Lower lobe of right lung (tissue), 2 donors: ENCODE data around the gene MRPL2. TPM values are rescaled to one million over a fixed set of nuclear protein-coding genes. Genes with fewer than 3 reads are reported as not detected.

Experiments used
- ATAC-seq, 2 donors: fragments of 200-7000 bp; cut with Tn5 transposase; one replicate each; pipeline ENCODE4 v1.9.1; 2020 to 2022; ENCODE audit warnings: mild to moderate bottlenecking in 2 of 2, moderate library complexity in 2 of 2
- DNase-seq: peaks from one replicate; pipeline ENCODE4 v3.0.0-alpha.2; 2020
- H3K27ac ChIP-seq: fragments of 200-600 bp; one replicate; pipeline ENCODE4 v1.8.0; 2022
- H3K27me3 ChIP-seq: fragments of 200-600 bp; one replicate; pipeline ENCODE4 v1.8.0; 2022; ENCODE audit warnings: low read depth
- H3K36me3 ChIP-seq: fragments of 200-600 bp; one replicate; pipeline ENCODE4 v1.8.0; 2022; ENCODE audit warnings: mild to moderate bottlenecking
- H3K4me1 ChIP-seq: fragments of 200-600 bp; one replicate; pipeline ENCODE4 v1.8.0; 2022
- H3K4me3 ChIP-seq: fragments of 200-600 bp; one replicate; pipeline ENCODE4 v1.8.0; 2022; ENCODE audit warnings: mild to moderate bottlenecking
- H3K9me3 ChIP-seq: fragments of 200-600 bp; one replicate; pipeline ENCODE4 v1.8.0; 2022
- intact Hi-C: fragments of 100-400 bp; cut with DNase I; formaldehyde crosslinking; loops from one replicate; pipeline ENCODE4 v1.11.0; 2022
- long read RNA-seq: library from polyadenylated mRNA; unstranded; transcript quantifications from one replicate; pipeline ENCODE4 v2.0.0, GENCODE V29; 2021
- total RNA-seq: library from RNA; stranded (reverse); fragmentation: NEBNext Ultra II Directional; extraction: Animal tissue kit (Norgen Biotek cat#: 25700); gene quantifications from one replicate; pipeline ENCODE4 v1.2.1, GENCODE V29; 2021
- TF ChIP-seq, protein P1 (sequence below): fragments of 200-600 bp; IDR thresholded peaks from one replicate; pipeline ENCODE4 v1.8.0; 2022; ENCODE audit warnings: antibody characterized with exemption, mild to moderate bottlenecking
- donor health status: DM: no; HTN: yes; CAD: no; lungs with severe emphysema.

The MRPL2 gene
- 40.1 TPM for total RNA-seq
- long read RNA-seq, transcript MRPL2-202 (7 exons, 1,588 nt): major isoform, 6 of 7 reads
- long read RNA-seq, partial matches to known transcripts: 1 of 7 reads
- long read RNA-seq, other reads (novel, unspliced or antisense): 0 of 7 reads

DNA sequence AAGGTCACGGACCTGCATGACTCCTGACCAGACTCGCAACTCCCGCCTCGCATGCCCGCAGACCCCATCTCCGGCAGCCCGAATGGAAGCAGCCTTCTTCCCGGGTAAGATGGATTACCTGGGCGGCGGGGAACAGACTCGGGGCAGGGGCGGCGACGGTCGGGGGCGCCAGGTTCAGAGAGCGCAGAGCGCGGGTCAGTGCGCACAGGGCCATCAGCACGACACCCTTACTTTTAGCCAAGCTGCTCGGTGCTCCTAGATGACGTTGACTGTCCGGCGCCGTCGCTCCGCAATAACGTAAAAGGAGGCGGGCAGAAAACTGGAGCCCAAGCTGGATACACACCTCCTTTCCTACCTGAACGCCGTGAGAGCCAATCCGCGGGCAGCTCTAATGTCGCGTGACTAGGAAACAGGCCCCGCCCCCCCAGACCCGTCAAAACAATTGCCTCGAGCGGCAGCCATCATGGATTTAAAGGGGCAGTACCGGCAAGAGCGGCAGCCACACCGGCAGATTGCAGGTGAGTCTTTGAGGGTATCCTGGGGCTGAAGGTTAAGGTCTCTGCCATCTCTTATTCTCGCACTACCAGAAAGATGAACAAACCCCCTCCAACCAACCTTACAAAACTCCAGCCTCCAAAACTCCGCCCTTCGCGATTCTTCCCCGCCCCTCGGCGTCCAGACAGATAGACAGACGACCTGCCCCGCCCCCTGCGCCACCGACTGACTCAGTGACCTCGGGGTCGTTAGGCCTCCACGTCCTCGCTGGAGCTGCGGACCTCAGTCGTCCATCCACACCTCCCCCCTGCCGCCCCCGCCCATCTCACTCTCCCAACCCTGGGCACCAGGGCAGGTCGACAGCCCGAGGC is at the start of gene MRPL2, which contains the start of gene KLC4:
MRPL2 (minus strand) TSS at position 267 of the 866 bp plus-strand sequence; CDS start at position 214, 53 bp downstream.
KLC4 (plus strand) TSS at position 464 of the 866 bp plus-strand sequence. CDS start 1,705 bp downstream, outside the sequence.
- intact Hi-C loops: no loop called here
- H3K27me3 ChIP-seq: no peaks in the 10 kb centered on the region
- no peaks in the 10 kb centered on the region for H3K9me3 ChIP-seq
- TF ChIP-seq, protein P1, sequence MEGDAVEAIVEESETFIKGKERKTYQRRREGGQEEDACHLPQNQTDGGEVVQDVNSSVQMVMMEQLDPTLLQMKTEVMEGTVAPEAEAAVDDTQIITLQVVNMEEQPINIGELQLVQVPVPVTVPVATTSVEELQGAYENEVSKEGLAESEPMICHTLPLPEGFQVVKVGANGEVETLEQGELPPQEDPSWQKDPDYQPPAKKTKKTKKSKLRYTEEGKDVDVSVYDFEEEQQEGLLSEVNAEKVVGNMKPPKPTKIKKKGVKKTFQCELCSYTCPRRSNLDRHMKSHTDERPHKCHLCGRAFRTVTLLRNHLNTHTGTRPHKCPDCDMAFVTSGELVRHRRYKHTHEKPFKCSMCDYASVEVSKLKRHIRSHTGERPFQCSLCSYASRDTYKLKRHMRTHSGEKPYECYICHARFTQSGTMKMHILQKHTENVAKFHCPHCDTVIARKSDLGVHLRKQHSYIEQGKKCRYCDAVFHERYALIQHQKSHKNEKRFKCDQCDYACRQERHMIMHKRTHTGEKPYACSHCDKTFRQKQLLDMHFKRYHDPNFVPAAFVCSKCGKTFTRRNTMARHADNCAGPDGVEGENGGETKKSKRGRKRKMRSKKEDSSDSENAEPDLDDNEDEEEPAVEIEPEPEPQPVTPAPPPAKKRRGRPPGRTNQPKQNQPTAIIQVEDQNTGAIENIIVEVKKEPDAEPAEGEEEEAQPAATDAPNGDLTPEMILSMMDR: no peak
- peaks cover 54% of the 10 kb centered on the region for H3K36me3 ChIP-seq
- H3K27ac ChIP-seq: peak within 1 kb of the TSS; percentile 89
- peak; percentile 98 for ATAC-seq
- peaks cover 26% of the 10 kb centered on the region for H3K4me1 ChIP-seq
- peak; percentile 98 for DNase-seq
- peak within 1 kb of the TSS; percentile 83 for H3K4me3 ChIP-seq

- intact Hi-C loops: no loop called here
These were observed 48.3 kb upstream of the MRPL2 start for GRCh38 chr6:43107344-43108062.

DNA sequence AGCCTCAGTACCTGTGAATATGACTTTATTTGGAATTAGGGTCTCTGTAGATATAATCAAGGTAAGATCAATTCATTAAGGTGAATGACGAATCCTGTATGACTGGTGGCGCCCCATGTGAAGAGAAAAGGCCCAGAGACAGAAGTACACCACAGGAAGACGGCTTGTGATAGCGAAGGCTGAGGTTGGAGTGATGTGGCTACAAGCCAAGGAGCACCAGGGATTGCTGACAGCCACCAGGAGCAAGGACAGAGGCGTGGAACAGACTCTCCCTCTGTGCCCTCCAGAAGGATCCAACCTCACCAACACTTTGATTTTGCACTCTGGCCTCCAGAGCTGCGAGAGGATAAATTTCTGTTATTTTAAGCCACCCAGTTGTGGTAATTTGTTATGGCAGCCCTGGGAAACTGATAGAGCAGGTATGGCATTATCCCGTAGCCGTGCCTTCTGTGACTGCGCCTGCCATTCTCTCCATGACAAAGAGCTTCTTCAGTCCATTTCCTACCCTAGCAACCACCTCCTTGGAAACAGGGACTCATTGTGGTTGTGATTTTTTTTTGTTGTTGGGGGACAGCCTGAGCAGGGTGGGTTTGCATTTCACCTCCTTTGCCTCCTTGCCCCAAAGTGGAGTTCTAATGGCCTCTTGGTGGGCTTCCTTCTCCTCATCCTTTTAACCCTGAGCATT is 46.4 kb upstream of the MRPL2 start:
- no peaks in the 10 kb centered on the region for H3K4me1 ChIP-seq
- TF ChIP-seq, protein P1: no peak
- H3K4me3 ChIP-seq: no peak overlapping the region
- intact Hi-C loops: no loop called here
- no peak for ATAC-seq
- no peaks in the 10 kb centered on the region for H3K9me3 ChIP-seq
- H3K27me3 ChIP-seq: no peaks in the 10 kb centered on the region
- H3K36me3 ChIP-seq: no peaks in the 10 kb centered on the region
- no peak overlapping the region for H3K27ac ChIP-seq
- DNase-seq: no peak

More at GRCh38 chr6:43107344-43108062, 48.3 kb upstream of the MRPL2 start:
- H3K4me1 ChIP-seq: no peaks in the 10 kb centered on the region
- TF ChIP-seq, protein P1: no peak
- no peaks in the 10 kb centered on the region for H3K27me3 ChIP-seq
- no peaks in the 10 kb centered on the region for H3K9me3 ChIP-seq
- no peak overlapping the region for H3K4me3 ChIP-seq
- ATAC-seq (no peak), DNase-seq (no peak)
- no peaks in the 10 kb centered on the region for H3K36me3 ChIP-seq
- no peak overlapping the region for H3K27ac ChIP-seq

DNA sequence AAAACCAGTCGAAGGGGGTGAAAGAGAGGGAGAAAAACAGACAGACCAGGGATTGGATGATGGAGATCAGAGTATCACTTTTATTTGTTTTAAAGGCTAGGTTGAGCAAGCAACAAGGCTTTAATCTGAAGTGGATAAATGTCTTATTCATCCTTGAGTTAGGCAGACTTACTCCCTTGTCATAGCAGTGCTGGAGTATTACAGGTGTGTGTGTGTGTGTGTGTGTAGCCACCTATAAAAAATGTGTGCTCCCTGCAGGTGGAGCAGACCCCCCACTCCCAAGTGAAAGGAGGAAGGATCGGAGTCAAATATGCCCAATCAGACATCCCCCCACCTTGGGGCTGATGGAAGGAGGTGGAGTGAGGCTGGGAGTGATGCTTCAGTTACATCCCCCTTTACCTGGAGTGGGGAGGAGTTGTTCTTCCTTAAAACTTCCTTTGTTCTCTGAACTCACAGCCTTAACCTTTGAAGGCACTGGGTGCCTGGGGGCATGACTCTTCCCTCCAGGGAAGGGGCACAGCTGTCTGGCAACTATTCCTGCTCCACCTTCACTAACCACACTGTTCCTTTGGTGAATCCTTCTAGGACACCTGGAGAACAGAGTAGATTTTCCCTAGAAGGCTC is 44.1 kb upstream of the MRPL2 start:
- H3K36me3 ChIP-seq: no peaks in the 10 kb centered on the region
- TF ChIP-seq, protein P1: no peak
- ATAC-seq (no peak), DNase-seq (no peak)
- H3K27me3 ChIP-seq: no peaks in the 10 kb centered on the region
- H3K4me3 ChIP-seq: no peak overlapping the region
- intact Hi-C loops: no loop called here
- no peak overlapping the region for H3K27ac ChIP-seq
- H3K9me3 ChIP-seq: no peaks in the 10 kb centered on the region
- no peaks in the 10 kb centered on the region for H3K4me1 ChIP-seq

DNA sequence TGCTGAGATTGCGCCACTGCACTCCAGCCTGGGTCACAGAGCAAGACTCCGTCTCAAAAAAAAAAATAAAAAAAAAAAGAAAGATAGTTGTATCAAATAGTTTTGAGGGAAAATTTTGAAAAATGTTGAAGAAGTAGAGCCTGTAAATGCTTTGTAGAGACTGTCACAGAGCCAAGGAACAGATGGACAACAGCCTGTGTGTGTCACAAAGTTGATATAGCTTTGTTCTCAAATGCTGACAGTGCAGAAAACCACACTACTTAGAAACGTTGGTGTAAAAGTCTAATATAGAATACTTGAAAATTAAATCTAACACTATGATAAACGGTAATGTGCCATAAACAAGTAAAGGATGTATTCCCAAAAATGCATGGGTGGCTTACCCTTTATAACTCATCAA is 42.3 kb upstream of the MRPL2 start:
- intact Hi-C loops: no loop called here
- no peaks in the 10 kb centered on the region for H3K9me3 ChIP-seq
- no peak overlapping the region for H3K27ac ChIP-seq
- DNase-seq: no peak
- ATAC-seq: no peak
- H3K4me3 ChIP-seq: no peak overlapping the region
- H3K36me3 ChIP-seq: no peaks in the 10 kb centered on the region
- H3K4me1 ChIP-seq: peaks cover 9% of the 10 kb centered on the region
- H3K27me3 ChIP-seq: no peaks in the 10 kb centered on the region
- TF ChIP-seq, protein P1: no peak
